M059J (cell line): ENCODE measurements around the gene PYGO2. TPM values are rescaled to one million over a fixed set of nuclear protein-coding genes. Genes with fewer than 3 reads are reported as not detected.
"Not testable (repeated sequence)": the region's sequence is repeated elsewhere in the genome, so short reads cannot be mapped to it uniquely, and the experiment has no call there.

Experiments used
- DNase-seq: peaks from one replicate; pipeline ENCODE4 v3.0.0-alpha.2; 2012; ENCODE audit warnings: low read depth
- total RNA-seq: library from RNA; depleted of rRNA; stranded (reverse); fragments of >200 nt; shearing (Covaris generic); gene quantifications from 2 replicates; pipeline ENCODE4 v1.2.3, GENCODE V29; 2014; rRNA removed

The PYGO2 gene
- total RNA-seq, 1 experiment from 2014 or later, result 41.7 TPM

DNA sequence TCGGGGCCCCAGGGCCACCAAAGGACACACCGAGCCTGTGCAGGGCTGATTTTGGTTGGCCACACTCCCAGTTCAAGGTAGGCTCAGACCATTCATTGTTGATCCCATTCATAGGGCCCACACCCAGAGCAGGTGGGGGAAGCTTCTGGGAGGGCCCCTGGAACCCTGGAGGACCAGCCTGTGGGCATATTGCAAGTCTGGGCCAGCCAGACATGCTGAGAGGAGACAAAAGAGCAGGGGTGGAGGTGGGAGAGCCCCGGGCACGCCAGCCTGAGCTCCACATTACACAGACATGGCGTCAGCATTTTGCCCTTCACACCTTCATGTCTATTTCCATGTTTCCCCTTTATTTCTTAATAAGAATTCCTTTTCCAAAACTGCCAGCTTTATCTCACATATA, 50.7 kb downstream of the PYGO2 start:
- DNase-seq, result no peak

DNA sequence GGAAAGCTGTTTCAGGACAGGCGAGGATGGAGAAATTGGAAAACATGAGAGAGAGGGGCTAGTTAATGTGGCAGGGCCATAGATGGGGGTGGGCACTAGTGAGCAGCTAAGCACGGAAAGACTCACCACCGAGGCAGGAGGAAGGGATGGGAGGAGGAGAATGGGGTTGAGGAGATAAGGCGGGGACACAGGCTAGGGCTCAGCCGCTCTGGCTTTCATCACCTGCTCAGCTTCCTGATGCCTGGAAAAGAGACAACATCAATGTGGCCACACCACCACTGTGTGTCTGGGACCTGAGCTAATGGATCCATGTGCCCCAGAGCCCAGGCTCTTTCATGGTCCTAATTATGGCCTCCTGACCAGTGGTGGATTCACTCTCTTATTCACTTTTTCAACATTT, 52.6 kb downstream of the PYGO2 start:
- no peak for DNase-seq

DNA sequence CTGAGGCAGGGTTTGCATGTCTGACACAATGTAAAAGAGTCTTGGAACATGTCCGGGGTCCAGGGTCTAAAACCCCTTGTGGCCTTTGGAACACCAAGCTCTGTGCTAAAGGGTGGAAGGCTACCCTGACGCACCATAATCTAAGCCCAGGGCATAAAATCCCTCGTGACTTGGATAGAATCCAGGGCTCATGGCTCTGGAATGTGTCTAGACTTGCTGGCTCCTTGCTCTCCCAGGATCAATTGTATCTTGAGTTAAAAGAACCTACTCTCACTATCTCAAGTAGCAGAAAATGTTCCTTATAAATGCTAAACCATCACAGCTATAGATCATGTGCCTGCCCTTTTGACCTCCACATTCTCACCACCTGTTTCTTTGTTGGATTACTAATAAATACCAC, 53.5 kb downstream of the PYGO2 start:
- not testable (repeated sequence) for DNase-seq

Other genes with a start within 250 kb of the PYGO2 start
- 0.37 TPM in 1 of 2 replicates, not detected in the other for gene KCNN3, start 91.5 kb downstream of the PYGO2 start, total RNA-seq
- gene PMVK, start 25.1 kb downstream of the PYGO2 start, total RNA-seq, result 5.5 and 6.2 TPM in 2 replicates
- gene PBXIP1, start 5.7 kb downstream of the PYGO2 start, total RNA-seq, result 66.7 and 97.9 TPM in 2 replicates
- gene SHC1, start 9.0 kb upstream of the PYGO2 start, total RNA-seq, result 64.4 and 84.5 TPM in 2 replicates
- 338 TPM in 2 replicates for gene CKS1B, start 12.9 kb upstream of the PYGO2 start, total RNA-seq
- 32.2 and 44.4 TPM in 2 replicates for gene FLAD1, start 21.6 kb upstream of the PYGO2 start, total RNA-seq
- gene LENEP, start 31.8 kb upstream of the PYGO2 start, total RNA-seq, result not detected in 2 replicates
- gene ZBTB7B, start 41.0 kb upstream of the PYGO2 start, total RNA-seq, result 20.7 and 37.5 TPM in 2 replicates
- not detected in 2 replicates for gene DCST2, start 72.0 kb upstream of the PYGO2 start, total RNA-seq
- gene DCST1, start 72.0 kb upstream of the PYGO2 start, total RNA-seq, result not detected in 2 replicates
- gene ADAM15, start 89.5 kb upstream of the PYGO2 start, total RNA-seq, result 74.5 and 90.0 TPM in 2 replicates
- gene EFNA4, start 102.0 kb upstream of the PYGO2 start, total RNA-seq, result 22.8 and 36.2 TPM in 2 replicates
- gene EFNA3, start 117.1 kb upstream of the PYGO2 start, total RNA-seq, result 0.59 and 2.9 TPM in 2 replicates
- 15.1 and 17.9 TPM in 2 replicates for gene EFNA1, start 166.1 kb upstream of the PYGO2 start, total RNA-seq
- 55.7 and 62.9 TPM in 2 replicates for gene SLC50A1, start 174.1 kb upstream of the PYGO2 start, total RNA-seq
- 88.4 and 175 TPM in 2 replicates for gene DPM3, start 178.7 kb upstream of the PYGO2 start, total RNA-seq
- gene KRTCAP2, start 211.5 kb upstream of the PYGO2 start, total RNA-seq, result 209 and 323 TPM in 2 replicates
- 1.1 and 3.1 TPM in 2 replicates for gene TRIM46, start 212.1 kb upstream of the PYGO2 start, total RNA-seq
- 10.0 and 12.7 TPM in 2 replicates for gene THBS3, start 246.1 kb upstream of the PYGO2 start, total RNA-seq
- gene MTX1, start 246.9 kb upstream of the PYGO2 start, total RNA-seq, result 92.8 and 95.2 TPM in 2 replicates